Muscle of arm (tissue), 14 donors: Measurements from ENCODE around the gene CTCFL. TPM values are rescaled to one million over a fixed set of nuclear protein-coding genes. Genes with fewer than 3 reads are reported as not detected.

Source experiments
- DNase-seq: peaks from one replicate; pipeline ENCODE4 v3.0.0-alpha.2; 2013
- long read RNA-seq, 11 donors: transcript quantifications; one replicate each; lab custom pipeline, GENCODE V29; 2026
- polyA plus RNA-seq, 12 donors: library from polyadenylated mRNA; unstranded; fragments of 120-200 nt; gene quantifications; one replicate each; pipeline ENCODE4 v1.2.1, GENCODE V29; 2013; ENCODE audit not compliant: insufficient read length in 12 of 12

The CTCFL gene, protein sequence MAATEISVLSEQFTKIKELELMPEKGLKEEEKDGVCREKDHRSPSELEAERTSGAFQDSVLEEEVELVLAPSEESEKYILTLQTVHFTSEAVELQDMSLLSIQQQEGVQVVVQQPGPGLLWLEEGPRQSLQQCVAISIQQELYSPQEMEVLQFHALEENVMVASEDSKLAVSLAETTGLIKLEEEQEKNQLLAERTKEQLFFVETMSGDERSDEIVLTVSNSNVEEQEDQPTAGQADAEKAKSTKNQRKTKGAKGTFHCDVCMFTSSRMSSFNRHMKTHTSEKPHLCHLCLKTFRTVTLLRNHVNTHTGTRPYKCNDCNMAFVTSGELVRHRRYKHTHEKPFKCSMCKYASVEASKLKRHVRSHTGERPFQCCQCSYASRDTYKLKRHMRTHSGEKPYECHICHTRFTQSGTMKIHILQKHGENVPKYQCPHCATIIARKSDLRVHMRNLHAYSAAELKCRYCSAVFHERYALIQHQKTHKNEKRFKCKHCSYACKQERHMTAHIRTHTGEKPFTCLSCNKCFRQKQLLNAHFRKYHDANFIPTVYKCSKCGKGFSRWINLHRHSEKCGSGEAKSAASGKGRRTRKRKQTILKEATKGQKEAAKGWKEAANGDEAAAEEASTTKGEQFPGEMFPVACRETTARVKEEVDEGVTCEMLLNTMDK
- polyA plus RNA-seq = under 1 TPM in 10 of 12 donors, not detected in 2; 0.08 to 0.45 (median 0.20) TPM
- long read RNA-seq, donor 1 = 0 reads
- long read RNA-seq, donor 2 = 0 reads
- long read RNA-seq, donor 3 = 0 reads
- long read RNA-seq, donor 4 = 0 reads
- long read RNA-seq, donor 5 = 0 reads
- long read RNA-seq, donor 6 = 0 reads
- long read RNA-seq, donor 7 = 0 reads
- long read RNA-seq, donor 8 = 0 reads
- long read RNA-seq, donor 9 = 0 reads
- long read RNA-seq, donor 10 = 0 reads
- long read RNA-seq, donor 11 = 0 reads

DNA sequence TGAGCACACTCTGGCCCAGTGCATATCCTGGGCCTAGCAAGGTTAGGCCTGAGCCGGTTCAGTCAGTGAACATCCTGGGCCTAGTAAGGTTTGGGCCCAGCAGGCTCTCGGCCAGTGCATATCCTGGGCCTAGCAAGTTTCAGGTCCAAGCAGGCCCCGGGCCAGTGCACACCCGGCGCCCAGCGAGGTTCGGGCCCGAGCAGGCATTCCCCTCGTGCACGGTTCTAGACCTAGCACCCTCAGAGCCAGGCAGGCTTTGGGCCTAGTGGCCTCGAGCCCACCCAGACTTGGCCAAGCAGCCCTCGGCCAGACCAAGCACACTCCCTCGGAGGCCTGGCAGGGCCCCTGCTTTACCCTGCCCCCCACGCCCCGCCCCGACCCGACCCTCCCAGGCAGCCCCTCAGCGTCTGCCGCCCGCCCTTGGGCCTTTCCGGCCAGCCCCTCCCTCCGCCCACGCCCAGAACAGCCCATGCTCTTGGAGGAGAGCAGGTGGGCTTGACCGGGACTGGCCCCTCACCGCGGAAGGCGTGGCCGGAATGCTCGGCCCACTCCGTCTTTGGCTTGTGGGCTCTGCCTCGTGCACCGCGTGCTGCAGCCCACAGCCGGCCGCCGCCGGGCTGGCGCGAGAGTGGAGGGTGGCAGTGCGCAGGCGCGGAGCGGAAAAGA lies at the start of gene CTCFL:
Gene CTCFL, minus strand, starts transcription at position 630 of the 666 bp plus-strand sequence. CDS start 935 bp downstream, outside the sequence.
- no peak for DNase-seq

DNA sequence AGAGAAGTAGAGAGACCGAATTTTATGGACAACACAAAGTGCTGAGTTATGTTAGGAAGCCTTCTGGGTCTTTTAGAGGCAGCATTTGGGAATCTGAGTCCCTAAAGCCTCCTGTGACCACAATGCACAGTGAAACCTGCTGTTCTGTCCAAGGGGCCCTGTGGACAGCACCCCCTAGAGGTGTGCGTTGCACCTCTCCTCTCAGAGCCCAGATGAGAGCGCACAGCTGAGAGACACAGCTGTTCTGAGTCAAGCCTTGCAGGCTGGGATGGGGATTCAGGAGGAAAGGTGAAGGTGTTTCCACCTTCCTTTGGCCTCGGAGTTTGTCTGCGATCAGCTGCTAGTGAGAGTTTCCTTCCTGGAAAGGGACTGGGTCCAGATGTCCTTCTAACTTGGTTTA lies 49.0 kb upstream of the CTCFL start:
- DNase-seq = no peak

DNA sequence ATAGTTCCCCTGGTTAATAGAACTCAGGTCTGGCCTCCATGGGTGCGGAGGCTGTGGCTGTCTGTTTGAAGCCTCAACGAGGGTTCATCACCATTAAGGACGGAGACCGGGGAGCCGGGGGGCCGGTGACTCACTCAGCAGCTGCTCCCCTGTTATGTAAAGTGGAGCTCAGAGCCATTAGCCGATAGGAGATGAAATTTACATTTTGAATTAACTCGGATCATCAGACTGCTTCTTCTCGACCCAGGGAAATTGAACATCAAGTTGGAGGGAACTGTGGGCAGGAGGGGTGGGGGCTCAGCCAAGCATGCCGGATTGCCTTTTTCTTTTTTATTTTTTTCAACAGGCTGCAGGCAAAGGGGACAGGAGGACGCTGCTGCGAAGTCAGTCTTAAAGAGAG lies 48.3 kb upstream of the CTCFL start:
- DNase-seq = no peak

GRCh38 chr20:57571782-57572416 lies 47.0 kb upstream of the CTCFL start:
- no peak for DNase-seq

GRCh38 chr20:57570920-57571319 lies 46.0 kb upstream of the CTCFL start:
- DNase-seq = no peak

- no peak for DNase-seq
Observed at GRCh38 chr20:57570145-57570850, 45.4 kb upstream of the CTCFL start.

- no peak for DNase-seq
Observed at GRCh38 chr20:57568960-57569359, 44.0 kb upstream of the CTCFL start.

- DNase-seq = no peak
Observed at GRCh38 chr20:57568088-57568896, 43.4 kb upstream of the CTCFL start.

- DNase-seq = no peak
Observed at GRCh38 chr20:57567471-57568079, 42.6 kb upstream of the CTCFL start.

GRCh38 chr20:57566803-57567459 lies 42.0 kb upstream of the CTCFL start:
- DNase-seq = no peak

DNA sequence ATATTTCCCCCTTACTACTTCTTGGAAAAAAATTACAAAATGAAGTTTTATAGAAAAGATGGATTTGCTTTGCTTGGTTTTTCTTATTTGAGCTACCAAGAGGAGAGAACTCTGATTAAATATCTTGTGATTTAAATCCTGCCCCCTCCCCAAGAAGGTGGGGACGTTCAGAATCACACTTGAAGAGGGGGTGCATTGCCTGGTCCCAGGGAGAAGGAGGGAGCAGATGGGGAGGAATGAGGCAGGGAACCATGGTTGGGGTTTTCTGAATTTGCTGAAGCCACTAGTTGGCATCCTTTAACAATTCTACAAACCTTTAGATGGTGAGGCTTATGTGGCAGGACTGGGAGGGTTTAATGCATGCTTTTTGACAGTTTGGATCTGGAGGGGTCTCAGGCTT lies 41.5 kb upstream of the CTCFL start:
- DNase-seq = no peak

GRCh38 chr20:57564951-57565642 lies 40.2 kb upstream of the CTCFL start:
- no peak for DNase-seq

DNA sequence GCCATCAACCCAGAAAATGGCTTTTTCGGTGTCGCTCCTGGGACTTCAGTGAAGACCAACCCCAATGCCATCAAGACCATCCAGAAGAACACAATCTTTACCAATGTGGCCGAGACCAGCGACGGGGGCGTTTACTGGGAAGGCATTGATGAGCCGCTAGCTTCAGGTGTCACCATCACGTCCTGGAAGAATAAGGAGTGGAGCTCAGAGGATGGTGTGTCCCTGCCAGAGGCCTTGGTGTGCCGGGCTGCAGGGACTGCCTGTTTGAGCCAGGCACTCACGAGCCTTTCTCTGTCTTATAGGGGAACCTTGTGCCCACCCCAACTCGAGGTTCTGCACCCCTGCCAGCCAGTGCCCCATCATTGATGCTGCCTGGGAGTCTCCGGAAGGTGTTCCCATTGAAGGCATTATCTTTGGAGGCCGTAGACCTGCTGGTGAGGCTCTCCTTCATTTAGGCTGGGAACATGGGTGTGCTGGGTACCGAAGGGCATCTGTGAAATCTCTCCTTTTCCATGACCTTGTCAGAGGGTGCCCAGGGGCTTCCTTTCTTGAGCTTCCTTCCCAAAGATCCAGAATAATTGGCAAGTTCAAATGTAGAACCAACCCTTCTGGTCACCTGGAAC lies 39.4 kb upstream of the CTCFL start:
- DNase-seq = no peak

- no peak for DNase-seq
Observed at GRCh38 chr20:57563522-57563921, 38.6 kb upstream of the CTCFL start.

GRCh38 chr20:57562541-57563465 lies 37.9 kb upstream of the CTCFL start:
- no peak for DNase-seq

DNA sequence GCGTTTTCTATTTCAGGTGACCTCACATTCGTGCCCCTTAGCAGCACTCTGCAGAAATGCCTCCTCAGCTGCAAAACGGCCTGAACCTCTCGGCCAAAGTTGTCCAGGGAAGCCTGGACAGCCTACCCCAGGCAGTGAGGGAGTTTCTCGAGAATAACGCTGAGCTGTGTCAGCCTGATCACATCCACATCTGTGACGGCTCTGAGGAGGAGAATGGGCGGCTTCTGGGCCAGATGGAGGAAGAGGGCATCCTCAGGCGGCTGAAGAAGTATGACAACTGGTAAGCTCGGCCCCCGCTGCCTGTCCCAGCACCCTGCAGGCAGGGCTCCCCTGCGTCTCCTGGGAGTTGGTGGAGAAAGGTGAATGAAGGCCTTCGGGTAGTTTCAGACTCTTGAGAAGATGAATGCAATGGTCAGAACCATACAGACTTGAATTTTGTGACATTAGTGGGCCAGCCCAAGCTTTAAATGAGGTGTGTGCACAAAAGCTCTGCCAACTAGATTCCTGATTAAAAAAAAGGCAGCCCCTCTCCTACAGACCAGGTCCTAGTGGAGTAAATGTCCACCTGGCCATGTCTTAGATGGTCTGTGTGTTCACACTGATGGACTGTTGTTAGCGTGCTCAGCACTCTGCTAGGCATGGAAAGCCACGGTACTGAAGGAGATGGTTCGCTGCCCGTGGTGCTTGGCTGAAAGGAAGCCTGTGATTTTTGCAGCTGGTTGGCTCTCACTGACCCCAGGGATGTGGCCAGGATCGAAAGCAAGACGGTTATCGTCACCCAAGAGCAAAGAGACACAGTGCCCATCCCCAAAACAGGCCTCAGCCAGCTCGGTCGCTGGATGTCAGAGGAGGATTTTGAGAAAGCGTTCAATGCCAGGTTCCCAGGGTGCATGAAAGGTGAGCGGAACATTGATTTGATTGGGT lies 36.7 kb upstream of the CTCFL start:
- DNase-seq = no peak
